BE2C (cell line): Measurements from ENCODE around the gene LINC00305.

ENCODE experiments used
- DNase-seq: peaks from one replicate; pipeline ENCODE4 v3.0.0-alpha.2; 2020
- H3K27me3 ChIP-seq: fragments of 250-450 bp; sonication (Bioruptor Pico); 2 replicates; pipeline ENCODE4 v1.5.1; 2020; ENCODE audit warnings: mild to moderate bottlenecking
- H3K36me3 ChIP-seq: fragments of 250-450 bp; sonication (Bioruptor Pico); 2 replicates; pipeline ENCODE4 v1.5.1; 2020; ENCODE audit warnings: mild to moderate bottlenecking
- H3K4me1 ChIP-seq: fragments of 250-450 bp; sonication (Bioruptor Pico); 2 replicates; pipeline ENCODE4 v1.5.1; 2020
- H3K4me3 ChIP-seq: 2 replicates; pipeline ENCODE4 v1.5.1; 2011; ENCODE audit warnings: low read depth, low read length
- H3K9me3 ChIP-seq: fragments of 250-450 bp; sonication (Bioruptor Pico); 2 replicates; pipeline ENCODE4 v1.5.1; 2020
- TF ChIP-seq, protein P1 (sequence below): IDR thresholded peaks from 2 replicates; pipeline ENCODE4 v1.5.1; 2012; ENCODE audit warnings: mild to moderate bottlenecking, low read depth, low read length

LINC00305 gene

DNA sequence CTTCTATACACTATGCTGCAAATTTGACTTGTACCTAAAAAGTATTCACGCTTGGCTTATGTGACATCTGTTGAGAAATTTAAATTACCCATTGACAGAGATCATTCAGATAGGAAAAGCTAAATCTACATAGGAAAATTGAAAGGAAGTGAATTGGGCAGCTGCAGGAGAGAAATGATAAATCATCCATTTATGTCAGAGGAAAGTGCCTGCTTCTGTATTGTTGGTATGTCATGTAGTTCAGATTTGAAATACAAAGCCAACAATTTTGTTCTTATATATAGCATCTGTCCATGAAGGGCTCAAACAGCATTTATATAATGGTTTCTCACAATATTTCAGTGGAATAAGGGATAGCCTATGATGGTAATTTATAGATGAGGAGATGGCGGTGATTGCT lies 17.6 kb downstream of the LINC00305 start:
- no peaks in the 10 kb centered on the region for H3K27me3 ChIP-seq
- H3K36me3 ChIP-seq, result no peaks in the 10 kb centered on the region
- TF ChIP-seq, protein P1, sequence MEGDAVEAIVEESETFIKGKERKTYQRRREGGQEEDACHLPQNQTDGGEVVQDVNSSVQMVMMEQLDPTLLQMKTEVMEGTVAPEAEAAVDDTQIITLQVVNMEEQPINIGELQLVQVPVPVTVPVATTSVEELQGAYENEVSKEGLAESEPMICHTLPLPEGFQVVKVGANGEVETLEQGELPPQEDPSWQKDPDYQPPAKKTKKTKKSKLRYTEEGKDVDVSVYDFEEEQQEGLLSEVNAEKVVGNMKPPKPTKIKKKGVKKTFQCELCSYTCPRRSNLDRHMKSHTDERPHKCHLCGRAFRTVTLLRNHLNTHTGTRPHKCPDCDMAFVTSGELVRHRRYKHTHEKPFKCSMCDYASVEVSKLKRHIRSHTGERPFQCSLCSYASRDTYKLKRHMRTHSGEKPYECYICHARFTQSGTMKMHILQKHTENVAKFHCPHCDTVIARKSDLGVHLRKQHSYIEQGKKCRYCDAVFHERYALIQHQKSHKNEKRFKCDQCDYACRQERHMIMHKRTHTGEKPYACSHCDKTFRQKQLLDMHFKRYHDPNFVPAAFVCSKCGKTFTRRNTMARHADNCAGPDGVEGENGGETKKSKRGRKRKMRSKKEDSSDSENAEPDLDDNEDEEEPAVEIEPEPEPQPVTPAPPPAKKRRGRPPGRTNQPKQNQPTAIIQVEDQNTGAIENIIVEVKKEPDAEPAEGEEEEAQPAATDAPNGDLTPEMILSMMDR, result no peak
- H3K9me3 ChIP-seq, result no peaks in the 10 kb centered on the region
- no peak for DNase-seq
- H3K4me3 ChIP-seq, result no peak overlapping the region
- no peaks in the 10 kb centered on the region for H3K4me1 ChIP-seq

DNA sequence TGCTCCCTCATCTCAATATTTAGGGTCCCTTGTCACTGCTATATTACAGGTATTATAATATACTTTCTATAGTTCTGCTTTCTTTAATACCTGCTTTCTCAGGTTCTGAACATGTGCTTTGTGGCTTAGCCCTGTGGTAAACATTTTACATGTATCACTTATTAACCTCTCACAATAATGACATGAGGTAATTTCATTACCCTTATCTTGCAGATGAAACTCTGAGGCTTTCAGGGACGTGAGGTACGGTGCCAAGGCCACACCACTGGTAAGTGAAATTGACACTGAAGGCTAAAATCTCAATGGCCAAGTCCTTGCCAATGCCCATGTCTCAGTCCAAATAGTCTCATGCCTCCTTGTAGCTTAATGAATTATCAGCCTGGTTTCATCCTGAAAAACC lies 21.7 kb downstream of the LINC00305 start:
- Histone ChIP-seq H3K9me3 (no peaks in the 10 kb centered on the region), H3K4me1 (no peaks in the 10 kb centered on the region), H3K4me3 (no peak overlapping the region), H3K36me3 (no peaks in the 10 kb centered on the region), H3K27me3 (no peaks in the 10 kb centered on the region)
- no peak for DNase-seq
- TF ChIP-seq, protein P1, result no peak

DNA sequence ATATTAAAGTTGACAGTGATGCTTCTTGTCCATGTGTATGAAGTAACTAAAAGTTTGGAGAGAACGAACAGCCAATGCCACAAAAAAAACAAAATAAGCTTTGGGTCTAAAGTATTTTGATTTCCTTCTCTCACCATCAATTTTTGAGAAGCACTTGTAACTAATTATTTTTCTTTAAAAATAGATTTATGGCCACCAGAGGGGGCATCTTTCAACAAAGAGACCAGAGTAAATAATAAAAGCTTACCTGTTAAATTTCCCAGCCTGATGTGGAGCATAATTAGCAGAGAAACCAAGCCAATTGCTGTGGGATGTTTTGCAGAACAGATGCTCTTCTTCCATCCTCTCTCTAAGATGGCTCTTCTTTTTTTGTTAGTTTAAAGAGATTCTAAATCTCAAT lies 29.0 kb downstream of the LINC00305 start:
- no peaks in the 10 kb centered on the region for H3K27me3 ChIP-seq
- no peak for DNase-seq
- TF ChIP-seq, protein P1, result no peak
- no peaks in the 10 kb centered on the region for H3K4me1 ChIP-seq
- no peaks in the 10 kb centered on the region for H3K36me3 ChIP-seq
- H3K9me3 ChIP-seq, result no peaks in the 10 kb centered on the region
- no peak overlapping the region for H3K4me3 ChIP-seq

GRCh38 chr18:64118406-64118805 lies 30.5 kb downstream of the LINC00305 start:
- Histone ChIP-seq H3K36me3 (no peaks in the 10 kb centered on the region), H3K4me3 (no peak overlapping the region)
- TF ChIP-seq, protein P1, result no peak

GRCh38 chr18:64116571-64117175 lies 32.2 kb downstream of the LINC00305 start:
- Histone ChIP-seq H3K4me1 (no peaks in the 10 kb centered on the region), H3K9me3 (no peaks in the 10 kb centered on the region), H3K27me3 (no peaks in the 10 kb centered on the region), H3K36me3 (no peaks in the 10 kb centered on the region), H3K4me3 (no peak overlapping the region)
- DNase-seq, result no peak
- TF ChIP-seq, protein P1, result no peak

More at GRCh38 chr18:64118406-64118805, 30.5 kb downstream of the LINC00305 start:
- Histone ChIP-seq H3K27me3 (no peaks in the 10 kb centered on the region), H3K9me3 (no peaks in the 10 kb centered on the region), H3K4me1 (no peaks in the 10 kb centered on the region)
- no peak for DNase-seq

GRCh38 chr18:64115881-64116280 lies 33.0 kb downstream of the LINC00305 start:
- Histone ChIP-seq H3K4me1 (no peaks in the 10 kb centered on the region), H3K9me3 (no peaks in the 10 kb centered on the region), H3K36me3 (no peaks in the 10 kb centered on the region), H3K4me3 (no peak overlapping the region), H3K27me3 (no peaks in the 10 kb centered on the region)
- TF ChIP-seq, protein P1, result no peak
- DNase-seq, result no peak
